ENCODE measurements around the gene TREM1. TPM values are rescaled to one million over a fixed set of nuclear protein-coding genes. Genes with fewer than 3 reads are reported as not detected.

TREM1 gene
- total RNA-seq, 1 experiment from 2014 or later: not detected

DNA sequence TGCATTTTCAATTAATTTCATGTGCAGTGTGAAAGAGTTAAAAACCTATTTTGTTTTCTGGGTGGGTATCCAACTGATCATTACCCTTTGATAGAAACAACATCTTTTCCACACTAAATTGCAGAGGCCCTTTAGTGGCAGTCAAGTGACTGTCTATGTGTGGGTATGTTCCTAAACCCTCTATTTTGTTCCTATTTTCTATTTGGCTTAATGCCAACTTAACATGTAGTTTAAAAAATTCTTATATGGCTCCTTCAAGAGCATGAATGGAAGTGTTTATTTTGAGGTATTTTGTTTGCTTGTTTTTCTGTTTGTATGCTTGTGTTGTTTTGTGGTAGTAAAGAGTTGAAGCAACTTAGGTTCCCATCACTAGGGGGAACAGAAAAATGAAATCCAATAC, 19.9 kb downstream of the TREM1 start:
- Histone ChIP-seq H3K9me2 (ENCODE audit: insufficient read depth) (no peaks in the 10 kb centered on the region), H3K9me3 (ENCODE audit: insufficient read depth, low read depth) (peaks cover 5% of the 10 kb centered on the region; the same call in 1 of the 2 replicates), H3K27ac (no peak overlapping the region), H3K79me2 (ENCODE audit: low read depth) (no peaks in the 10 kb centered on the region), H3K27me3 (ENCODE audit: insufficient read depth, low read depth) (peaks cover 8% of the 10 kb centered on the region; the same call in 1 of the 2 replicates), H3K4me1 (replicated peaks; ENCODE audit: insufficient read depth) (no peaks in the 10 kb centered on the region), H4K20me1 (ENCODE audit: insufficient read depth) (no peaks in the 10 kb centered on the region), H3K4me3 (no peak overlapping the region), H3F3A (ENCODE audit: insufficient read depth, low read depth) (no peaks in the 10 kb centered on the region), H3K36me3 (ENCODE audit: low read depth) (no peaks in the 10 kb centered on the region), H3K4me2 (no peak overlapping the region), H2AFZ (no peak overlapping the region)
- CTCF ChIA-PET: no interaction called here
- no TSS peak for BruUV-seq (replicated peaks)
- no peak for DNase-seq
- TF ChIP-seq EZH2 (IDR thresholded peaks at IDR 0.05; ENCODE audit: low read depth): no peak
- TF ChIP-seq, protein P1, sequence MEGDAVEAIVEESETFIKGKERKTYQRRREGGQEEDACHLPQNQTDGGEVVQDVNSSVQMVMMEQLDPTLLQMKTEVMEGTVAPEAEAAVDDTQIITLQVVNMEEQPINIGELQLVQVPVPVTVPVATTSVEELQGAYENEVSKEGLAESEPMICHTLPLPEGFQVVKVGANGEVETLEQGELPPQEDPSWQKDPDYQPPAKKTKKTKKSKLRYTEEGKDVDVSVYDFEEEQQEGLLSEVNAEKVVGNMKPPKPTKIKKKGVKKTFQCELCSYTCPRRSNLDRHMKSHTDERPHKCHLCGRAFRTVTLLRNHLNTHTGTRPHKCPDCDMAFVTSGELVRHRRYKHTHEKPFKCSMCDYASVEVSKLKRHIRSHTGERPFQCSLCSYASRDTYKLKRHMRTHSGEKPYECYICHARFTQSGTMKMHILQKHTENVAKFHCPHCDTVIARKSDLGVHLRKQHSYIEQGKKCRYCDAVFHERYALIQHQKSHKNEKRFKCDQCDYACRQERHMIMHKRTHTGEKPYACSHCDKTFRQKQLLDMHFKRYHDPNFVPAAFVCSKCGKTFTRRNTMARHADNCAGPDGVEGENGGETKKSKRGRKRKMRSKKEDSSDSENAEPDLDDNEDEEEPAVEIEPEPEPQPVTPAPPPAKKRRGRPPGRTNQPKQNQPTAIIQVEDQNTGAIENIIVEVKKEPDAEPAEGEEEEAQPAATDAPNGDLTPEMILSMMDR (conservative IDR thresholded peaks at IDR 0.05): no peak
- intact Hi-C loops (cut with micrococcal nuclease; ENCODE audit: unreplicated experiment): no loop called here
- POLR2A ChIA-PET (ENCODE audit: unreplicated experiment): no interaction called here

DNA sequence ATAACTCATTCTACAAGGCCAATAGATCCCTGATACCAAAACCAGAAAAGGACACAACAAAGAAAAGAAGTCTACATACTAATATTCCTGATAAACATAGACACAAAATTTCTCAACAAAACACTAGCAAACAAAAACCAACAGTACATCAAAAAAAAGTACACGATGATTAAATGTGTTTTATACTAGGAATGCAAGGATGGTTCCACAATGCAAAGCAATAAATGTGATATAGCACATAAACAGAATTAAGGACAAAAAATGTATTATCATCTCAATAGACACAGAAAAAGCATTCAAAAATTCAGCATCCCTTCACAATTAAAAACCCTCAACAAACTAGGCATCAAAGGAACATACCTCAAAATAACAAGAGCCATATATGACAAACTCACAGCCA, 23.2 kb downstream of the TREM1 start:
- ChIA-PET CTCF (no interaction called here), POLR2A (ENCODE audit: unreplicated experiment) (no interaction called here)
- Histone ChIP-seq H3K9me3 (ENCODE audit: insufficient read depth, low read depth) (peaks cover 5% of the 10 kb centered on the region; the same call in 1 of the 2 replicates), H4K20me1 (ENCODE audit: insufficient read depth) (no peaks in the 10 kb centered on the region), H2AFZ (no peak overlapping the region), H3K27me3 (ENCODE audit: insufficient read depth, low read depth) (no peaks in the 10 kb centered on the region), H3K4me2 (no peak overlapping the region), H3K36me3 (ENCODE audit: low read depth) (no peaks in the 10 kb centered on the region), H3K4me3 (no peak overlapping the region), H3K9me2 (ENCODE audit: insufficient read depth) (no peaks in the 10 kb centered on the region), H3K27ac (no peak overlapping the region), H3K79me2 (ENCODE audit: low read depth) (no peaks in the 10 kb centered on the region), H3F3A (ENCODE audit: insufficient read depth, low read depth) (no peaks in the 10 kb centered on the region), H3K4me1 (replicated peaks; ENCODE audit: insufficient read depth) (no peaks in the 10 kb centered on the region)
- no TSS peak for BruUV-seq (replicated peaks)
- intact Hi-C loops (cut with micrococcal nuclease; ENCODE audit: unreplicated experiment): no loop called here
- DNase-seq: no peak
- no peak for TF ChIP-seq EZH2 (IDR thresholded peaks at IDR 0.05; ENCODE audit: low read depth)
- TF ChIP-seq, protein P1 (conservative IDR thresholded peaks at IDR 0.05): no peak

DNA sequence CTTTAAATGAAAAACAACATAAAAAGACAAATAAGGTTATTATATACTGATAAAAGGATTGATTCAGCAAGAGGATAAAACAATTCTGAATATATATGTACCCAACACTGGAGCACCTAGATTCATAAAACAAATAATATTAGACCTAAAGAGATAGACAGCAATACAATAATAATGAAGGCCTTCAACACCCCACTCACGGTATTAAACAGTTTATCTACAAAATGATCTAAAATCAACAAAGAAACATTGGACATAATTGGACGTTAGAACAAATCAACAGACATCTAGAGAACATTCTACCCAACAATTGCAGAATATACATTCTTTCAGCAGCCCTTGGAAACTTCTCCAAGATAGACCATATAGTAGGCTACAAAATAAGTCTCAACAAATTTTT, 24.1 kb downstream of the TREM1 start:
- Histone ChIP-seq H3K4me3 (no peak overlapping the region), H4K20me1 (ENCODE audit: insufficient read depth) (no peaks in the 10 kb centered on the region), H3K9me3 (ENCODE audit: insufficient read depth, low read depth) (peaks cover 5% of the 10 kb centered on the region; the same call in 1 of the 2 replicates), H3K36me3 (ENCODE audit: low read depth) (no peaks in the 10 kb centered on the region), H3K4me2 (no peak overlapping the region), H3K27ac (no peak overlapping the region), H3K79me2 (ENCODE audit: low read depth) (no peaks in the 10 kb centered on the region), H3F3A (ENCODE audit: insufficient read depth, low read depth) (no peaks in the 10 kb centered on the region), H3K9me2 (ENCODE audit: insufficient read depth) (no peaks in the 10 kb centered on the region), H3K27me3 (ENCODE audit: insufficient read depth, low read depth) (no peaks in the 10 kb centered on the region), H2AFZ (no peak overlapping the region), H3K4me1 (replicated peaks; ENCODE audit: insufficient read depth) (no peaks in the 10 kb centered on the region)
- no TSS peak for BruUV-seq (replicated peaks)
- ChIA-PET POLR2A (ENCODE audit: unreplicated experiment) (no interaction called here), CTCF (no interaction called here)
- intact Hi-C loops (cut with micrococcal nuclease; ENCODE audit: unreplicated experiment): no loop called here
- TF ChIP-seq, protein P1 (conservative IDR thresholded peaks at IDR 0.05): no peak
- no peak for TF ChIP-seq EZH2 (IDR thresholded peaks at IDR 0.05; ENCODE audit: low read depth)
- DNase-seq: no peak

All from PC-9 (cell line).